ENCODE results near the gene KIF6.

Gene KIF6

GRCh38 chr6:39302669-39303424 lies 422.4 kb downstream of the KIF6 start:
- H3K4me3 ChIP-seq (ENCODE audit: low read length, poor library complexity, severe bottlenecking): peak overlapping the region; percentile 46
- peak; percentile 85 for TF ChIP-seq CTCF (conservative IDR thresholded peaks at IDR 0.05; ENCODE audit: low read length)
- no peak for TF ChIP-seq EZH2phosphoT487 (IDR thresholded peaks at IDR 0.05; ENCODE audit: borderline replicate concordance)
- H4K20me1 ChIP-seq (ENCODE audit: insufficient read depth, low read length, poor library complexity, severe bottlenecking): no peaks in the 10 kb centered on the region
- no peaks in the 10 kb centered on the region for H3K9me2 ChIP-seq (replicated peaks; ENCODE audit: low read depth, low read length)
- peak overlapping the region; percentile 83 for H2AFZ ChIP-seq (ENCODE audit: low read length)
- H3F3A ChIP-seq (ENCODE audit: low read depth): no peaks in the 10 kb centered on the region
- no peaks in the 10 kb centered on the region for H3K27me3 ChIP-seq (ENCODE audit: insufficient read depth, low read length, poor library complexity, severe bottlenecking)
- H3K9me3 ChIP-seq (ENCODE audit: insufficient read depth, low read depth, low read length): no peaks in the 10 kb centered on the region
- H3K4me2 ChIP-seq (ENCODE audit: low read depth, low read length, poor library complexity, severe bottlenecking): peak overlapping the region; percentile 65
- H3K36me3 ChIP-seq (ENCODE audit: insufficient read depth, low read length): no peaks in the 10 kb centered on the region
- H3K9ac ChIP-seq (ENCODE audit: low read depth, low read length, poor library complexity, severe bottlenecking): no peak overlapping the region
- H3K4me1 ChIP-seq (ENCODE audit: insufficient read depth, low read length, poor library complexity, severe bottlenecking): no peaks in the 10 kb centered on the region
- H3K79me2 ChIP-seq (ENCODE audit: insufficient read depth, low read length): no peaks in the 10 kb centered on the region

GRCh38 chr6:39302011-39302410 lies 423.2 kb downstream of the KIF6 start:
- Histone ChIP-seq H3K4me1 (ENCODE audit: insufficient read depth, low read length, poor library complexity, severe bottlenecking) (no peaks in the 10 kb centered on the region), H4K20me1 (ENCODE audit: insufficient read depth, low read length, poor library complexity, severe bottlenecking) (no peaks in the 10 kb centered on the region), H3K9me2 (replicated peaks; ENCODE audit: low read depth, low read length) (no peaks in the 10 kb centered on the region), H3K36me3 (ENCODE audit: insufficient read depth, low read length) (no peaks in the 10 kb centered on the region), H3F3A (ENCODE audit: low read depth) (no peaks in the 10 kb centered on the region), H3K27me3 (ENCODE audit: insufficient read depth, low read length, poor library complexity, severe bottlenecking) (no peaks in the 10 kb centered on the region), H3K79me2 (ENCODE audit: insufficient read depth, low read length) (no peaks in the 10 kb centered on the region), H3K9me3 (ENCODE audit: insufficient read depth, low read depth, low read length) (no peaks in the 10 kb centered on the region), H2AFZ (ENCODE audit: low read length) (no peak overlapping the region), H3K4me2 (ENCODE audit: low read depth, low read length, poor library complexity, severe bottlenecking) (no peak overlapping the region), H3K4me3 (ENCODE audit: low read length, poor library complexity, severe bottlenecking) (no peak overlapping the region), H3K9ac (ENCODE audit: low read depth, low read length, poor library complexity, severe bottlenecking) (no peak overlapping the region)
- no peak for TF ChIP-seq CTCF (conservative IDR thresholded peaks at IDR 0.05; ENCODE audit: low read length)
- TF ChIP-seq EZH2phosphoT487 (IDR thresholded peaks at IDR 0.05; ENCODE audit: borderline replicate concordance): no peak

- Histone ChIP-seq H3F3A (ENCODE audit: low read depth) (no peaks in the 10 kb centered on the region), H3K9me3 (ENCODE audit: insufficient read depth, low read depth, low read length) (no peaks in the 10 kb centered on the region), H3K9me2 (replicated peaks; ENCODE audit: low read depth, low read length) (no peaks in the 10 kb centered on the region), H3K4me1 (ENCODE audit: insufficient read depth, low read length, poor library complexity, severe bottlenecking) (no peaks in the 10 kb centered on the region), H3K27me3 (ENCODE audit: insufficient read depth, low read length, poor library complexity, severe bottlenecking) (no peaks in the 10 kb centered on the region), H4K20me1 (ENCODE audit: insufficient read depth, low read length, poor library complexity, severe bottlenecking) (no peaks in the 10 kb centered on the region), H3K36me3 (ENCODE audit: insufficient read depth, low read length) (no peaks in the 10 kb centered on the region), H2AFZ (ENCODE audit: low read length) (no peak overlapping the region), H3K79me2 (ENCODE audit: insufficient read depth, low read length) (no peaks in the 10 kb centered on the region), H3K9ac (ENCODE audit: low read depth, low read length, poor library complexity, severe bottlenecking) (no peak overlapping the region), H3K4me3 (ENCODE audit: low read length, poor library complexity, severe bottlenecking) (no peak overlapping the region), H3K4me2 (ENCODE audit: low read depth, low read length, poor library complexity, severe bottlenecking) (no peak overlapping the region)
- TF ChIP-seq CTCF (conservative IDR thresholded peaks at IDR 0.05; ENCODE audit: low read length) (peak; percentile 53), EZH2phosphoT487 (IDR thresholded peaks at IDR 0.05; ENCODE audit: borderline replicate concordance) (no peak)
Observed at GRCh38 chr6:39301606-39302005, 423.6 kb downstream of the KIF6 start.

All from Loucy (cell line).